H1 (cell line): ENCODE data around the gene POU6F2. TPM values are rescaled to one million over a fixed set of nuclear protein-coding genes. Genes with fewer than 3 reads are reported as not detected.

ENCODE experiments used
- CTCF ChIA-PET: fragments of 300-600 bp; sonication (Branson Sonifier 250); formaldehyde crosslinking; loops from one replicate; lab custom pipeline; 2021; ENCODE audit not compliant: partially characterized antibody; lab: Charles Lee
- POLR2A ChIA-PET: fragments of 300-600 bp; sonication (Branson Sonifier 250); formaldehyde crosslinking; loops from one replicate; lab custom pipeline; 2021; ENCODE audit warnings: inconsistent platforms; ENCODE audit not compliant: partially characterized antibody; lab: Charles Lee
- DNase-seq, 2 experiments: peaks; one replicate each; pipeline versions ENCODE4 v3.0.0 to v3.0.0-alpha.2; 2010 to 2022; ENCODE audit warnings: low spot score in 2 of 2, low read depth in 1 of 2, mixed read lengths in 1 of 2
- FAIRE-seq: peaks from 2 replicates; lab custom pipeline; 2011; peaks lifted over from hg19 to GRCh38; lab: Jason Lieb, UNC
- H2AFZ ChIP-seq: 2 replicates; pipeline ENCODE4 v1.8.1; 2012; ENCODE audit warnings: low read length, inconsistent platforms
- H2AK5ac ChIP-seq: 2 replicates; pipeline ENCODE4 v1.6.1; 2013; ENCODE audit warnings: low read depth, low read length
- H2BK120ac ChIP-seq: replicated peaks from 2 replicates; pipeline ENCODE3; 2013; ENCODE audit warnings: low read depth, low read length, inconsistent platforms
- H2BK12ac ChIP-seq: 2 replicates; pipeline ENCODE4 v1.6.1; 2013; ENCODE audit warnings: low read depth, low read length
- H2BK15ac ChIP-seq: 2 replicates; pipeline ENCODE4 v1.6.1; 2013; ENCODE audit warnings: low read length
- H2BK20ac ChIP-seq: 2 replicates; pipeline ENCODE4 v1.6.1; 2013; ENCODE audit warnings: low read length
- H2BK5ac ChIP-seq: 2 replicates; pipeline ENCODE4 v1.6.1; 2013; ENCODE audit warnings: low read depth, low read length
- H3K14ac ChIP-seq: 2 replicates; pipeline ENCODE4 v1.6.1; 2013; ENCODE audit warnings: inconsistent platforms; ENCODE audit not compliant: insufficient read length
- H3K18ac ChIP-seq: 2 replicates; pipeline ENCODE4 v1.6.1; 2013; ENCODE audit warnings: low read length; ENCODE audit errors: extremely low read depth
- H3K23ac ChIP-seq: 2 replicates; pipeline ENCODE4 v1.6.1; 2013; ENCODE audit warnings: inconsistent platforms; ENCODE audit not compliant: insufficient read length
- H3K23me2 ChIP-seq: 2 replicates; pipeline ENCODE4 v1.6.1; 2013; ENCODE audit warnings: low read depth, low read length
- H3K27ac ChIP-seq: 2 replicates; pipeline ENCODE4 v1.6.1; 2011; ENCODE audit warnings: low read depth, low read length, inconsistent platforms
- H3K27me3 ChIP-seq, 4 experiments: replicated peaks in 1 of 4; 1 replicate in 1 of 4; 2 replicates in 3 of 4; pipeline versions ENCODE4 v1.6.1 to v1.8.1; 2011 to 2013; ENCODE audit warnings: low read length in 3 of 4, mild to moderate bottlenecking in 3 of 4, inconsistent platforms in 2 of 4, mixed read lengths in 2 of 4, moderate library complexity in 1 of 4; ENCODE audit not compliant: control insufficient read depth in 3 of 4, insufficient read depth in 3 of 4; ENCODE audit errors: extremely low read depth in 1 of 4
- H3K36me3 ChIP-seq, 4 experiments: 2 replicates each; pipeline versions ENCODE4 v1.6.1 to v1.8.1; 2011 to 2013; ENCODE audit warnings: mild to moderate bottlenecking in 4 of 4, low read length in 3 of 4, moderate library complexity in 2 of 4, control low read depth in 1 of 4, inconsistent platforms in 1 of 4; ENCODE audit not compliant: insufficient read depth in 4 of 4, control insufficient read depth in 2 of 4
- H3K4ac ChIP-seq: replicated peaks from 2 replicates; pipeline ENCODE3; 2013; ENCODE audit warnings: low read length, low read depth, mixed read lengths, inconsistent platforms; ENCODE audit not compliant: insufficient read length
- H3K4me1 ChIP-seq, 4 experiments: replicated peaks in 1 of 4; 1 replicate in 1 of 4; 2 replicates in 3 of 4; pipeline versions ENCODE4 v1.6.1 to v1.8.1; 2011 to 2013; ENCODE audit warnings: low read length in 3 of 4, inconsistent platforms in 2 of 4, mixed read lengths in 1 of 4; ENCODE audit not compliant: insufficient read depth in 4 of 4, control insufficient read depth in 3 of 4
- H3K4me2 ChIP-seq, 2 experiments: 2 replicates each; pipeline versions ENCODE4 v1.6.1 to v1.8.1; 2011 to 2013; ENCODE audit warnings: low read depth in 2 of 2, low read length in 2 of 2, control low read depth in 1 of 2, inconsistent platforms in 1 of 2, mild to moderate bottlenecking in 1 of 2; ENCODE audit not compliant: insufficient read depth in 1 of 2
- H3K4me3 ChIP-seq, 4 experiments: fragments of 200-600, 300-600 bp in 1 of 4; sonication (generic), shearing (Covaris generic), sonication (Bioruptor Twin) in 1 of 4; 2 replicates each; pipeline versions ENCODE4 v1.5.1 to v1.8.1; 2011 to 2016; ENCODE audit warnings: low read length in 4 of 4, low read depth in 3 of 4, control low read depth in 2 of 4, inconsistent platforms in 2 of 4, mild to moderate bottlenecking in 2 of 4, mixed read lengths in 1 of 4, moderate library complexity in 1 of 4; ENCODE audit not compliant: insufficient read depth in 2 of 4; ENCODE audit errors: extremely low read depth in 1 of 4
- H3K56ac ChIP-seq: replicated peaks from 2 replicates; pipeline ENCODE3; 2013; ENCODE audit warnings: low read depth, mild to moderate bottlenecking, mixed read lengths, low read length, inconsistent platforms; ENCODE audit not compliant: insufficient read length
- H3K79me1 ChIP-seq: 2 replicates; pipeline ENCODE4 v1.6.1; 2013; ENCODE audit warnings: low read depth, low read length, control low read depth
- H3K79me2 ChIP-seq, 2 experiments: 2 replicates each; pipeline versions ENCODE4 v1.6.1 to v1.8.1; 2012 to 2013; ENCODE audit warnings: low read length in 2 of 2, mild to moderate bottlenecking in 2 of 2, inconsistent platforms in 1 of 2; ENCODE audit not compliant: insufficient read depth in 2 of 2, control insufficient read depth in 1 of 2
- H3K9ac ChIP-seq, 4 experiments: replicated peaks in 1 of 4; 1 replicate in 1 of 4; 2 replicates in 3 of 4; pipeline versions ENCODE4 v1.6.1 to v1.8.1; 2011 to 2013; ENCODE audit warnings: low read depth in 3 of 4, low read length in 3 of 4, control low read depth in 2 of 4, mild to moderate bottlenecking in 2 of 4, moderate library complexity in 2 of 4, inconsistent platforms in 1 of 4; ENCODE audit errors: extremely low read depth in 1 of 4
- H3K9me3 ChIP-seq, 2 experiments: 2 replicates each; pipeline versions ENCODE4 v1.6.1 to v1.8.1; 2012 to 2013; ENCODE audit warnings: mild to moderate bottlenecking in 2 of 2, moderate library complexity in 2 of 2, control low read depth in 1 of 2, inconsistent platforms in 1 of 2, low read depth in 1 of 2, low read length in 1 of 2, mixed read lengths in 1 of 2; ENCODE audit not compliant: insufficient read depth in 2 of 2
- H4K20me1 ChIP-seq, 2 experiments: replicated peaks in 1 of 2; 2 replicates each; pipeline versions ENCODE3 to v1.8.1; 2011 to 2013; ENCODE audit warnings: inconsistent platforms in 2 of 2, low read length in 2 of 2, mild to moderate bottlenecking in 1 of 2; ENCODE audit not compliant: insufficient read depth in 2 of 2, control insufficient read depth in 1 of 2
- H4K5ac ChIP-seq: 2 replicates; pipeline ENCODE4 v1.6.1; 2013; ENCODE audit warnings: low read length, low read depth, mixed read lengths, inconsistent platforms; ENCODE audit not compliant: insufficient read length
- H4K8ac ChIP-seq: 2 replicates; pipeline ENCODE4 v1.8.0; 2013; ENCODE audit warnings: mild to moderate bottlenecking, moderate library complexity, low read length, inconsistent platforms; ENCODE audit not compliant: insufficient read depth; ENCODE audit errors: extremely low read depth
- H4K91ac ChIP-seq: replicated peaks from 2 replicates; pipeline ENCODE3; 2013; ENCODE audit warnings: low read length, mixed read lengths, inconsistent platforms; ENCODE audit not compliant: insufficient read length
- HDAC2 ChIP-seq, 2 experiments: fragments of 300-600 bp in 1 of 2; sonication (generic) in 1 of 2; IDR thresholded peaks; 2 replicates each; pipeline ENCODE4 v1.6.1; 2011 to 2012; ENCODE audit warnings: low read depth in 2 of 2, low read length in 2 of 2, mild to moderate bottlenecking in 2 of 2, moderate library complexity in 2 of 2, borderline replicate concordance in 1 of 2, inconsistent platforms in 1 of 2
- POU5F1 ChIP-seq: IDR thresholded peaks from 2 replicates; pipeline ENCODE4 v1.6.1; 2011; ENCODE audit warnings: low read depth, mild to moderate bottlenecking, low read length, moderate library complexity
- SP2 ChIP-seq: IDR thresholded peaks from 2 replicates; pipeline ENCODE4 v1.6.1; 2012; ENCODE audit warnings: mild to moderate bottlenecking, low read length, inconsistent platforms
- YY1 ChIP-seq: IDR thresholded peaks from 2 replicates; pipeline ENCODE4 v1.6.1; 2011; ENCODE audit warnings: low read depth, mild to moderate bottlenecking, low read length
- WGBS, 2 experiments: shearing (Covaris generic) in 1 of 2; methylation state at CpG; one replicate each; pipeline versions ENCODE4 v1.1.6 to v1.1.7; 2013 to 2015; ENCODE audit warnings: low lambda C conversion rate in 2 of 2, mixed read lengths in 2 of 2, inconsistent platforms in 1 of 2, low coverage in 1 of 2, missing lambda C conversion rate in 1 of 2; ENCODE audit not compliant: insufficient replicate concordance in 2 of 2, insufficient coverage in 1 of 2, insufficient read length in 1 of 2; ENCODE audit errors: extremely low coverage in 1 of 2, missing lambda C conversion rate in 1 of 2; 5-methylcytosine and 5-hydroxymethylcytosine counted together
- polyA plus RNA-seq, 7 experiments: library from polyadenylated mRNA; depleted of rRNA in 3 of 7; stranded (reverse) in 5 of 7; unstranded in 2 of 7; fragments of >200 nt in 5 of 7; fragments of 200-250 nt in 2 of 7; gene quantifications; 1 replicate in 5 of 7; 2 replicates in 1 of 7; 4 replicates in 1 of 7; pipeline versions ENCODE4 v1.2.1 to v1.2.3, GENCODE V29; 2011 to 2013; ENCODE audit warnings: missing spikeins in 2 of 7, mixed read lengths in 2 of 7
- total RNA-seq: library from RNA; stranded (reverse); fragmentation: NEBNext Ultra II Directional; extraction: Animal tissue kit (Norgen Biotek cat#: 25700); gene quantifications from 2 replicates; pipeline ENCODE4 v1.2.1, GENCODE V29; 2021

Gene POU6F2
- total and polyA plus RNA-seq, 2 of the 8 experiments (the other 6 are each of a cell fraction or from before 2014, with no cell fraction given): 1.1 to 2.0 TPM

DNA sequence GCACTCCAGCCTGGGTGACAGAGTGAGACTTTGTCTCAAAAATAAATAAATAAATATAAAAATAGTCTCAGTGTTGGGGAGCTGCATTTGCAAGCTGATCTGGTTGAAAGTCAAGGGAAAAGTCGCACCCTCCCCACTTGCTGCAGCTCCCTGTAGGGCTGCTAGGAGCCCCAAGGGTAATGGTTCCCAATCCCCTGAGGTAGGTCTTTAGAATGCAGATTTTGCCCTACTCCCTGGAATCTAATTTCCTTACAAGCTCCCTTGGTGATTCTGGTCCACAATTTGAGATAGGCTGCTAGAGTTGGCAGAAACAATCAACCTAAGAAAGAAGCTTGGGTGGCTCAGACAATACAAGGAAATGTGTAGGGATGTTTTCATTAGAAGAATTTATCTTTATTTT lies 356.0 kb downstream of the POU6F2 start:
- H3K79me1 ChIP-seq: no peaks in the 10 kb centered on the region
- no peak overlapping the region for H3K9ac ChIP-seq
- FAIRE-seq (peak; percentile 88), DNase-seq (no peak)
- H3K4ac ChIP-seq: no peak overlapping the region
- H3K9me3 ChIP-seq: no peaks in the 10 kb centered on the region
- WGBS, 2 experiments: 22% methylated on average over 1 of the region's 1 CpG; no CpG with 5 or more reads in 1 of the 2 experiments
- H4K91ac ChIP-seq: no peak overlapping the region
- no peak overlapping the region for H4K8ac ChIP-seq
- no peak overlapping the region for H3K23ac ChIP-seq
- H2BK12ac ChIP-seq: no peak overlapping the region
- ChIA-PET POLR2A (no interaction called here), CTCF (interaction anchor here (1.0 to 5.1 kb wide), 2 partner anchors 18 to 24 kb away, joined by 3 to 15 read pairs; no protein-coding TSS in a partner anchor)
- no peak overlapping the region for H2BK20ac ChIP-seq
- H3K4me2 ChIP-seq: peak overlapping the region; percentile 31 to 37; a peak in 3 of 4 replicates
- H3K36me3 ChIP-seq: no peaks in the 10 kb centered on the region
- no peak overlapping the region for H3K56ac ChIP-seq
- H2BK120ac ChIP-seq: no peak overlapping the region
- no peaks in the 10 kb centered on the region; a peak in 1 of 7 replicates for H3K27me3 ChIP-seq
- H3K4me3 ChIP-seq: peak overlapping the region in 1 of 4 experiments; percentile 28; a peak in 1 of 8 replicates
- H2BK15ac ChIP-seq: no peak overlapping the region
- no peak overlapping the region for H3K27ac ChIP-seq
- H3K79me2 ChIP-seq: no peaks in the 10 kb centered on the region
- no peak overlapping the region for H3K18ac ChIP-seq
- H3K23me2 ChIP-seq: no peaks in the 10 kb centered on the region
- no peak overlapping the region for H2AFZ ChIP-seq
- H2AK5ac ChIP-seq: no peak overlapping the region
- H3K4me1 ChIP-seq: peaks cover 0 to 6% (median 5%) of the 10 kb centered on the region in 4 experiments; a peak in 4 of 7 replicates
- TF ChIP-seq SP2: no peak
- peak; percentile 72 for TF ChIP-seq YY1
- 0 out of 4 replicates have a peak, but pooled peaks of 1 of the 2 experiments have one; percentile 48 for TF ChIP-seq HDAC2 (IDR thresholded peaks at IDR 0.05; ENCODE audit: borderline replicate concordance in 1 of 2, low read depth in 2 of 2, low read length in 2 of 2)
- TF ChIP-seq POU5F1: 0 out of 2 replicates have a peak, but pooled peaks have one; percentile 13
- no peaks in the 10 kb centered on the region for H4K20me1 ChIP-seq
- no peak overlapping the region for H3K14ac ChIP-seq
- no peak overlapping the region for H2BK5ac ChIP-seq
- no peak overlapping the region for H4K5ac ChIP-seq
